AG09309 (cell line): ENCODE measurements around the gene BAIAP2.

Experiments
- DNase-seq: peaks from one replicate; pipeline ENCODE4 v3.0.0-alpha.2; 2010; ENCODE audit warnings: low read depth
- H3K4me3 ChIP-seq: 2 replicates; pipeline ENCODE4 v1.5.1; 2011; ENCODE audit warnings: mild to moderate bottlenecking, low read depth, low read length, moderate library complexity; ENCODE audit not compliant: control insufficient read depth
- CTCF ChIP-seq: IDR thresholded peaks from 2 replicates; pipeline ENCODE4 v1.5.1; 2011; ENCODE audit warnings: mild to moderate bottlenecking, low read depth, low read length, inconsistent platforms; ENCODE audit not compliant: insufficient read depth, control insufficient read depth; ENCODE audit errors: missing control alignments

Gene BAIAP2

GRCh38 chr17:81018044-81018802 is 16.7 kb upstream of the BAIAP2 start:
- DNase-seq = no peak
- TF ChIP-seq CTCF = no peak
- no peak overlapping the region; the same call in 1 of the 2 replicates for H3K4me3 ChIP-seq

- H3K4me3 ChIP-seq = no peak overlapping the region
- no peak for DNase-seq
- TF ChIP-seq CTCF = no peak
Observed at GRCh38 chr17:81019563-81020442, 15.1 kb upstream of the BAIAP2 start.

GRCh38 chr17:81020443-81020766 is 14.5 kb upstream of the BAIAP2 start:
- H3K4me3 ChIP-seq = no peak overlapping the region
- no peak for DNase-seq
- no peak for TF ChIP-seq CTCF

- TF ChIP-seq CTCF = no peak
Observed at GRCh38 chr17:81020767-81021497, 14.0 kb upstream of the BAIAP2 start.

GRCh38 chr17:81021531-81022343 is 13.2 kb upstream of the BAIAP2 start:
- no peak overlapping the region for H3K4me3 ChIP-seq
- TF ChIP-seq CTCF = no peak
- DNase-seq = no peak

More at GRCh38 chr17:81020767-81021497, 14.0 kb upstream of the BAIAP2 start:
- no peak overlapping the region for H3K4me3 ChIP-seq
- DNase-seq = no peak

GRCh38 chr17:81022344-81022676 is 12.6 kb upstream of the BAIAP2 start:
- no peak for DNase-seq

More at GRCh38 chr17:81022344-81022676, 12.6 kb upstream of the BAIAP2 start:
- no peak for TF ChIP-seq CTCF
- no peak overlapping the region for H3K4me3 ChIP-seq
